HepG2 (cell line): ENCODE measurements around the gene HSPB6. TPM values are rescaled to one million over a fixed set of nuclear protein-coding genes. Genes with fewer than 3 reads are reported as not detected.
A peak's percentile ranks its signal among the peaks of the same experiment; 100 is the strongest.

Experiments used
- AKAP8 ChIP-seq: sonication (generic); formaldehyde crosslinking; IDR thresholded peaks from 2 replicates; pipeline ENCODE4 v1.5.1; 2020; ENCODE audit warnings: mild to moderate bottlenecking, missing genetic modification reagents
- ARNT2 ChIP-seq: sonication (generic); formaldehyde crosslinking; IDR thresholded peaks from 2 replicates; pipeline ENCODE4 v1.8.0; 2022; ENCODE audit warnings: mild to moderate bottlenecking, low read depth, missing genetic modification reagents, moderate library complexity
- CREM ChIP-seq, 2 experiments: sonication (generic) in 1 of 2; formaldehyde crosslinking in 1 of 2; IDR thresholded peaks; 2 replicates each; pipeline versions ENCODE4 v1.4.0 to v1.6.1; 2016 to 2020; ENCODE audit warnings: antibody characterized with exemption in 1 of 2, mild to moderate bottlenecking in 1 of 2, missing genetic modification reagents in 1 of 2
- E2F1 ChIP-seq: sonication (generic); formaldehyde crosslinking; IDR thresholded peaks from 2 replicates; pipeline ENCODE4 v1.5.0; 2020; ENCODE audit warnings: missing genetic modification reagents
- FOXK2 ChIP-seq: fragments of 450-650 bp; IDR thresholded peaks from 2 replicates; pipeline ENCODE4 v1.6.1; 2016
- KAT7 ChIP-seq: IDR thresholded peaks from 2 replicates; pipeline ENCODE4 v1.6.1; 2018; ENCODE audit warnings: borderline replicate concordance, missing compliant biosample characterization
- NCOA5 ChIP-seq: sonication (generic); formaldehyde crosslinking; IDR thresholded peaks from 2 replicates; pipeline ENCODE4 v1.4.0; 2020; ENCODE audit warnings: missing genetic modification reagents
- RXRB ChIP-seq: IDR thresholded peaks from 2 replicates; pipeline ENCODE4 v1.6.1; 2016; ENCODE audit warnings: borderline replicate concordance, missing genetic modification reagents, missing compliant biosample characterization
- SOX6 ChIP-seq, 2 experiments: fragments of 450-650 bp in 1 of 2; sonication (generic) in 1 of 2; formaldehyde crosslinking in 1 of 2; IDR thresholded peaks; 2 replicates each; pipeline versions ENCODE4 v1.4.0 to v1.6.1; 2017 to 2020; ENCODE audit warnings: antibody characterized with exemption in 1 of 2, mild to moderate bottlenecking in 1 of 2, missing genetic modification reagents in 1 of 2
- SRSF9 ChIP-seq: fragments of 200-400 bp; formaldehyde crosslinking; IDR thresholded peaks from 2 replicates; pipeline ENCODE4 v1.6.1; 2018; ENCODE audit warnings: borderline replicate concordance, mild to moderate bottlenecking, low read depth, low read length; ENCODE audit not compliant: insufficient read depth, poor library complexity, severe bottlenecking
- TARDBP ChIP-seq: sonication (generic); formaldehyde crosslinking; IDR thresholded peaks from 2 replicates; pipeline ENCODE4 v1.8.0; 2022; ENCODE audit warnings: mild to moderate bottlenecking, missing genetic modification reagents
- ZFP36 ChIP-seq: fragments of 150-350 bp; IDR thresholded peaks from 2 replicates; pipeline ENCODE4 v1.6.1; 2018; ENCODE audit warnings: borderline replicate concordance, low read length, low read depth; ENCODE audit not compliant: partially characterized antibody
- ZFP62 ChIP-seq: sonication (generic); formaldehyde crosslinking; IDR thresholded peaks from 2 replicates; pipeline ENCODE4 v1.4.0; 2020; ENCODE audit warnings: missing genetic modification reagents
- ZMYM3 ChIP-seq: sonication (generic); formaldehyde crosslinking; IDR thresholded peaks from 2 replicates; pipeline ENCODE4 v1.5.1; 2020; ENCODE audit warnings: mild to moderate bottlenecking, missing genetic modification reagents
- ZNF138 ChIP-seq: sonication (generic); formaldehyde crosslinking; IDR thresholded peaks from 2 replicates; pipeline ENCODE4 v1.5.0; 2020; ENCODE audit warnings: mild to moderate bottlenecking, low read depth, missing genetic modification reagents
- ZNF160 ChIP-seq: sonication (generic); formaldehyde crosslinking; IDR thresholded peaks from 2 replicates; pipeline ENCODE4 v1.8.0; 2022; ENCODE audit warnings: mild to moderate bottlenecking, inconsistent platforms, missing genetic modification reagents
- ZNF562 ChIP-seq: sonication (generic); formaldehyde crosslinking; IDR thresholded peaks from 2 replicates; pipeline ENCODE4 v1.8.0; 2022; ENCODE audit warnings: missing genetic modification reagents, borderline replicate concordance
- ZNF574 ChIP-seq: sonication (generic); formaldehyde crosslinking; IDR thresholded peaks from 2 replicates; pipeline ENCODE4 v1.4.0; 2020; ENCODE audit warnings: missing genetic modification reagents
- ZNF772 ChIP-seq: sonication (generic); formaldehyde crosslinking; IDR thresholded peaks from 2 replicates; pipeline ENCODE4 v1.5.0; 2020; ENCODE audit warnings: mild to moderate bottlenecking, missing genetic modification reagents
- polyA plus RNA-seq, 8 experiments: library from polyadenylated mRNA; depleted of rRNA in 3 of 8; stranded (reverse) in 7 of 8; unstranded in 1 of 8; fragments of >200 nt; fragmentation: Illumina TruSeq in 4 of 8; extraction: Trizol in 4 of 8; gene quantifications; 2 replicates each; pipeline versions ENCODE4 v1.2.1 to v1.2.3, GENCODE V29; 2011 to 2016; ENCODE audit warnings: low read depth in 4 of 8, missing spikeins in 1 of 8, mixed read lengths in 1 of 8; ENCODE audit not compliant: insufficient read depth in 1 of 8
- total RNA-seq, 5 experiments: library from RNA; depleted of rRNA; stranded (reverse); fragments of >200 nt; fragmentation: Illumina TruSeq; extraction: Trizol; gene quantifications; 2 replicates each; pipeline ENCODE4 v1.2.3, GENCODE V29; 2016; ENCODE audit warnings: low read depth in 1 of 5
- TF ChIP-seq, protein P1 (sequence below): sonication (generic); formaldehyde crosslinking; IDR thresholded peaks from 2 replicates; pipeline ENCODE4 v1.9.0; 2021; ENCODE audit warnings: missing genetic modification reagents, mild to moderate bottlenecking, borderline replicate concordance
- TF ChIP-seq, protein P2 (sequence below): sonication (generic); formaldehyde crosslinking; IDR thresholded peaks from 2 replicates; pipeline ENCODE4 v1.4.0; 2020; ENCODE audit warnings: mild to moderate bottlenecking, missing genetic modification reagents

The HSPB6 gene
- total and polyA plus RNA-seq, 2 of the 13 experiments (the other 11 are each of a cell fraction or from before 2014, with no cell fraction given), result 0.18 TPM; not detected in 1

- peak; percentile 91 for TF ChIP-seq ZNF574 (CRISPR knock-in tag)
- TF ChIP-seq RXRB (CRISPR knock-in tag), result no peak
- peak; percentile 86 for TF ChIP-seq FOXK2
- TF ChIP-seq ZFP36, result no peak
- peak; percentile 45; the same call in 1 of the 2 replicates for TF ChIP-seq ZNF772 (CRISPR knock-in tag)
- no peak for TF ChIP-seq KAT7
- TF ChIP-seq E2F1 (CRISPR knock-in tag), result no peak
- no peak for TF ChIP-seq ZNF138 (CRISPR knock-in tag)
- TF ChIP-seq ZMYM3, result 0 out of 2 replicates have a peak, but pooled peaks have one; percentile 13
- no peak for TF ChIP-seq ZNF562 (CRISPR knock-in tag)
- no peak for TF ChIP-seq ZNF160 (CRISPR knock-in tag)
- no peak for TF ChIP-seq ZFP62
- TF ChIP-seq SRSF9, result no peak
- TF ChIP-seq, protein P1, sequence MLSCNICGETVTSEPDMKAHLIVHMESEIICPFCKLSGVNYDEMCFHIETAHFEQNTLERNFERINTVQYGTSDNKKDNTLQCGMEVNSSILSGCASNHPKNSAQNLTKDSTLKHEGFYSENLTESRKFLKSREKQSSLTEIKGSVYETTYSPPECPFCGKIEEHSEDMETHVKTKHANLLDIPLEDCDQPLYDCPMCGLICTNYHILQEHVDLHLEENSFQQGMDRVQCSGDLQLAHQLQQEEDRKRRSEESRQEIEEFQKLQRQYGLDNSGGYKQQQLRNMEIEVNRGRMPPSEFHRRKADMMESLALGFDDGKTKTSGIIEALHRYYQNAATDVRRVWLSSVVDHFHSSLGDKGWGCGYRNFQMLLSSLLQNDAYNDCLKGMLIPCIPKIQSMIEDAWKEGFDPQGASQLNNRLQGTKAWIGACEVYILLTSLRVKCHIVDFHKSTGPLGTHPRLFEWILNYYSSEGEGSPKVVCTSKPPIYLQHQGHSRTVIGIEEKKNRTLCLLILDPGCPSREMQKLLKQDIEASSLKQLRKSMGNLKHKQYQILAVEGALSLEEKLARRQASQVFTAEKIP (CRISPR knock-in tag), result no peak
- TF ChIP-seq TARDBP, result peak; percentile 34; the same call in 1 of the 2 replicates
- peak; percentile 99 for TF ChIP-seq CREM (IDR thresholded peaks at IDR 0.05)
- no peak for TF ChIP-seq CREM (CRISPR knock-in tag; IDR thresholded peaks at IDR 0.05)
- TF ChIP-seq, protein P2, sequence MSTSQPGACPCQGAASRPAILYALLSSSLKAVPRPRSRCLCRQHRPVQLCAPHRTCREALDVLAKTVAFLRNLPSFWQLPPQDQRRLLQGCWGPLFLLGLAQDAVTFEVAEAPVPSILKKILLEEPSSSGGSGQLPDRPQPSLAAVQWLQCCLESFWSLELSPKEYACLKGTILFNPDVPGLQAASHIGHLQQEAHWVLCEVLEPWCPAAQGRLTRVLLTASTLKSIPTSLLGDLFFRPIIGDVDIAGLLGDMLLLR (CRISPR knock-in tag), result 0 out of 2 replicates have a peak, but pooled peaks have one; percentile 25
- TF ChIP-seq ARNT2 (CRISPR knock-in tag), result peak; percentile 25; the same call in 1 of the 2 replicates
- no peak for TF ChIP-seq SOX6 (IDR thresholded peaks at IDR 0.05)
- peak; percentile 50 for TF ChIP-seq SOX6 (CRISPR knock-in tag; IDR thresholded peaks at IDR 0.05)
- TF ChIP-seq NCOA5 (CRISPR knock-in tag), result no peak
- no peak for TF ChIP-seq AKAP8 (CRISPR knock-in tag)
These were observed 8.5 kb downstream of the HSPB6 start, which contains the start of gene LIN37 (continued) for GRCh38 chr19:35748106-35749020.
